Lower leg skin (tissue), 3 donors: ENCODE results near the gene GPRIN3.

Experiments
- CTCF ChIP-seq, 3 donors: fragments of 450-650 bp; IDR thresholded peaks; one replicate each; pipeline ENCODE4 v1.5.1; 2016; ENCODE audit warnings: antibody characterized with exemption in 3 of 3, mild to moderate bottlenecking in 3 of 3, moderate library complexity in 2 of 3
- POLR2A ChIP-seq, 2 donors: fragments of 450-650 bp; IDR thresholded peaks; one replicate each; pipeline ENCODE4 v1.6.1; 2016 to 2017; ENCODE audit warnings: antibody characterized with exemption in 2 of 2, mild to moderate bottlenecking in 1 of 2, moderate library complexity in 1 of 2

- no peak for TF ChIP-seq POLR2A (IDR thresholded peaks at IDR 0.05)
- no peak for TF ChIP-seq CTCF (IDR thresholded peaks at IDR 0.05)
Observed at GRCh38 chr4:89242864-89243732, 64.5 kb downstream of the GPRIN3 start.
